D721Med (cell line): Measurements from ENCODE around the gene BAHCC1.

Source experiments
- DNase-seq: peaks from one replicate; pipeline ENCODE4 v3.0.0; 2011; ENCODE audit warnings: low spot score; ENCODE audit not compliant: insufficient read length
- FAIRE-seq: peaks from 2 replicates; lab custom pipeline; 2011; peaks lifted over from hg19 to GRCh38; lab: Jason Lieb, UNC
- CTCF ChIP-seq: IDR thresholded peaks from 2 replicates; pipeline ENCODE4 v1.5.1; 2012; ENCODE audit warnings: mild to moderate bottlenecking, control low read depth; ENCODE audit not compliant: insufficient read depth; ENCODE audit errors: missing control alignments

Gene BAHCC1

GRCh38 chr17:81408049-81408448 is 12.8 kb downstream of the BAHCC1 start:
- DNase-seq (no peak), FAIRE-seq (no peak)
- no peak for TF ChIP-seq CTCF

GRCh38 chr17:81409190-81409935 is 14.1 kb downstream of the BAHCC1 start:
- DNase-seq (no peak), FAIRE-seq (no peak)
- TF ChIP-seq CTCF: peak; percentile 25

- no peak for TF ChIP-seq CTCF
These were observed 15.6 kb downstream of the BAHCC1 start for GRCh38 chr17:81410852-81411251.

GRCh38 chr17:81411305-81411704 is 16.0 kb downstream of the BAHCC1 start:
- no peak for DNase-seq
- TF ChIP-seq CTCF: no peak

More at GRCh38 chr17:81410852-81411251, 15.6 kb downstream of the BAHCC1 start:
- no peak for DNase-seq
- no peak for FAIRE-seq

GRCh38 chr17:81412490-81413093 is 17.3 kb downstream of the BAHCC1 start:
- FAIRE-seq (no peak), DNase-seq (no peak)
- TF ChIP-seq CTCF: no peak

More at GRCh38 chr17:81411305-81411704, 16.0 kb downstream of the BAHCC1 start:
- no peak for FAIRE-seq

GRCh38 chr17:81413497-81414135 is 18.4 kb downstream of the BAHCC1 start:
- no peak for FAIRE-seq
- no peak for TF ChIP-seq CTCF
- no peak for DNase-seq
